Testis (tissue), 2 donors: ENCODE results near the gene ASB6.

Experiments used
- CTCF ChIP-seq, 3 experiments: fragments of 450-650 bp in 2 of 3; fragments of 200-600 bp in 1 of 3; sonication (generic) in 1 of 3; IDR thresholded peaks; one replicate each; pipeline ENCODE4 v1.5.1; 2016 to 2019; ENCODE audit warnings: antibody characterized with exemption in 3 of 3, mild to moderate bottlenecking in 2 of 3, moderate library complexity in 1 of 3
- POLR2A ChIP-seq: fragments of 450-650 bp; IDR thresholded peaks from one replicate; pipeline ENCODE4 v1.6.1; 2017; ENCODE audit warnings: antibody characterized with exemption, mild to moderate bottlenecking, moderate library complexity

GRCh38 chr9:129649726-129650679 lies 8.1 kb upstream of the ASB6 start:
- no peak for TF ChIP-seq POLR2A
- no peak for TF ChIP-seq CTCF (IDR thresholded peaks at IDR 0.05)
